Cardiac septum (tissue), 1 donor: ENCODE results near the gene TTC34. TPM values are rescaled to one million over a fixed set of nuclear protein-coding genes. Genes with fewer than 3 reads are reported as not detected.
"Not testable (repeated sequence)": the region's sequence is repeated elsewhere in the genome, so short reads cannot be mapped to it uniquely, and the experiment has no call there.

Experiments used
- DNase-seq: peaks from one replicate; pipeline ENCODE4 v3.0.0-alpha.2; 2020; ENCODE audit warnings: low spot score
- intact Hi-C: fragments of 100-400 bp; cut with DNase I; formaldehyde crosslinking; loops from one replicate; pipeline ENCODE4 v1.14.0; 2022
- total RNA-seq: library from RNA; stranded (reverse); fragmentation: NEBNext Ultra II Directional; extraction: Animal tissue kit (Norgen Biotek cat#: 25700); gene quantifications from one replicate; pipeline ENCODE4 v1.2.1, GENCODE V29; 2021
- donor health status: DM: no; HTN: no; CAD: no.

TTC34 gene
- total RNA-seq, 1 donor from 2014 or later: 0.35 TPM

DNA sequence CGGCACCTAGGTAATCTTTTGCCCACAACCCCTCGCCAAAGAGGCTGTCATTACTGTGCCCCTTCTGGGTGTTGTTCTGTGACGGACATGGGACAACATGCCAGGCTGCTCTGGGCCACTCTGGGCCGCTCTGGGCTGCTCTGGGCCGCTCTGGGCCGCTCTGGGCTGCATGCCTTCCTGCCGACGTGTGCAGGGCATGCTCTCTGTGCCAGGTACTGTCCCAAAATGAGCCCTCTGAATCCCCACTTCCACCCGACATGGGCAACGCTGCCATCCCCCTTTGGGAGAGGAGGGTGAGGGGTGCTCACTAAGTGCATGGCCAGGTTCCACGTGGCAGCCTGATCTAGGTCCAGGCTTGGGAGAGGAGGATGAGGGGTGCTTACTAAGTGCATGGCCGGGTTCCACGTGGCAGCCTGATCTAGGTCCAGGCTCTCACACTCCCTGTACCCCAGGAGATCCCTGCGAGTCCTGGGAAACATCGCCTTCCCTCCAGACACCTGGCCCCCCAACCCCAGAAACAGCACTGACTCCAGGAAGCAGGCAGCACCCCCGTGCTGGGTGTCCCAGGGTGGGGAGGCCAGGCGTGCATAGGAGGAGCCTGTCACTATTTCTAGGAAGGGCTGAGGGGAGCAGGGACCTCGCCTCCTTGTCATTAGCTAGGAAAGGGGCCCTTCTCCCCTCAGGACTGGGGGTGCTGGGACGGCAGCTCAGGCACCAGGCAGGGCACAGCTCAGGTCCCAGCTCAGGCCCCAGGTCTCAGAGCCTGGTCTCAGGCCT, 16.5 kb downstream of the TTC34 start:
- intact Hi-C loops: no loop called here
- DNase-seq: peak; percentile 26

DNA sequence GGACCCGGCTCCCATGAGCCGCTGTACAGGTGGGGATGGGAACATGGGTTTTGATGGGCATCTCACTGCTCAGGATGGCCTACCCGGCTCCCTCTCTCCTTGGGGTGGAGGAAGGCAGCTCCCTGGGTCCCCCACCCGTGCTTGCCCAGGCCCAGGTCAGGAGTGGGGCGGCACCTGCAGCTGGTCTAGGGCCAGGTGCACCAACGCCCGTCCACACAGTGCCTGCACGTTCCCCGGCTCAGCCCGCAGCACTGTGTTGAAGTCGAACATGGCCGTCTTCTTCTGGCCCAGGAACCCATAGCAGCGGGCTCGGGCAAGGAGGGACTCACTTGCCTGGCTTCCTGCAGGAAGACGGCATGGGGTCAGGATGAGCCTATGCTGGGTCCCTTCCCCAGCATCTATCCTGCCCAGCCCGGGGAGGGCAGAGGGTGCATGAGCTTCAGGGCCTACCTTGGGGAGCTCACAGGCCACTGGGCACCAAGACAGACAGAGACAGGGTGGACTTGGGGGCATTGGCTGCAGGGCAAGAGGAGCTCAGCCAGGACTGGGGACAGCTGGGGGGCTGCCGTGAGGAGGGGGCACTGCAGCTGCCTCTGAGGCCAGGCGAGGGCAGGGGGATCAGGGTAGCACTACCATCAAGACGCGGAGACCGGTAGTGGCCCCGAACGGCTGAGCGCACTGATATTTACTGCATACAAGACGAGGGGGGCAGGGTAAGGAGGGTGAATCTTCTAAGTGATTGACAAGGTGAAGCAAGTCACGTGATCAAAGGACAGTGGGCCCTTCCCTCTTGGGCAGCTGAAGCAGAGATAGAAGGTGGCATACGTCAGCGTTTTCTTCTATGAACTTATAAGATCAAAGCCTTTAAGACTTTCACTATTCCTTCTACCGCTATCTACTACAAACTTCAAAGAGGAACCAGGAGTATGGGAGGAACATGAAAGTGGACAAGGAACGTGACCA, 17.8 kb downstream of the TTC34 start:
- DNase-seq: peak; percentile 66

DNA sequence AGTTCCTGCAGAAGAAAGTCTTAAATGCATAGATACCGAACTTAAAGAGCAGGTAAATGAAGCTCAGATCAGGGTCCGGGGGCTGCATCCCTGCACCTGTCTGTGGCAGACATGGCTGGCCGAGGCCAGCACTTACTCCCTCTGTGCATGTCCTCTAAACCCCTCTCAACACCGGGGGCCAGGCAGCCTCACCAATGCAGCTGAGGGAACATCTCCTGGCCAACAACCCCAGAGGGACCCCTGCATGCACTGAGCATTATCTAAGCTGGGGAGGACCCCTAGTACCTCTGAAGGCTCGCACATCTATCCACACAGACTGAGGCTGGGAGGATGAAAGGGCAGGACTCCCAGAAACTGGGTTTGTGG, 18.4 kb downstream of the TTC34 start:
- DNase-seq: peak; percentile 41
- intact Hi-C loops: no loop called here

More for the DNA sequence above, 17.8 kb downstream of the TTC34 start:
- intact Hi-C loops: no loop called here

DNA sequence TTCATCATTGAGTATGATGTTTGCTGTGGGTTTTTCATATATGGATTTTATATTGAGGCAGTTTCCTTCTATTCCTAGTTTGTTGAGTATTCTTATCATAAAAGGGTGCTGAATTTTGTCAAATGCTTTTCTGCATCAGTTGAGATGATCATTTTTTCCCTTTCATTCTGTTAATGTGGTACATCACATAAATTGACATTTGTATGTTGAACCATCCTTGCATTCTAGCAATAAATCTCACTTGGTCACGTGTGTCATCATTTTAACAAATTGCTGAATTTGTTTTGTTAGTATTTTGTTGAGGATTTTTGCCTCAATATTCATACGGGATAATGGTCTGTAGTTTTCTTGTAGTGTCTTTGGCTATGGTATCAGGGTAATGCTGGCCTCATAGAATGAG, 19.9 kb downstream of the TTC34 start:
- intact Hi-C loops: no loop called here
- no peak for DNase-seq

DNA sequence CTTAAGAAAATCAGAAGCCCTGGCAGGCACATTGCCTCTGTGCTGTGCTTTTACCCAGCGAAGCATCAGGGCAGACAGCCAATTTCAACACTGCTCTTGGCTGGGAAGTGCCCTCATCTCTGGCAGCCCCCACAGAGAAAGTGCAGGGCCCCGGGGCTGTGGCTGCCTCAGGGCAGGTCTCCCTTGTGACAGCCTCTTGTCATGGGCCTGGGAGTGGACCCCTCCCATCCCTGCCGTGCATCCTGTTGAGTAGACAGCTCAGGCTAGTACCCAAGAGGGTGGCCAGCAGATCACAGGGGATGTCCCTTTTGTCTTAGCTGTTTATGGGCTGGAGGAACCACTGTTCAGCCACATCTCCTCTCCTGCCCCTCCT, 23.3 kb downstream of the TTC34 start:
- no peak for DNase-seq

DNA sequence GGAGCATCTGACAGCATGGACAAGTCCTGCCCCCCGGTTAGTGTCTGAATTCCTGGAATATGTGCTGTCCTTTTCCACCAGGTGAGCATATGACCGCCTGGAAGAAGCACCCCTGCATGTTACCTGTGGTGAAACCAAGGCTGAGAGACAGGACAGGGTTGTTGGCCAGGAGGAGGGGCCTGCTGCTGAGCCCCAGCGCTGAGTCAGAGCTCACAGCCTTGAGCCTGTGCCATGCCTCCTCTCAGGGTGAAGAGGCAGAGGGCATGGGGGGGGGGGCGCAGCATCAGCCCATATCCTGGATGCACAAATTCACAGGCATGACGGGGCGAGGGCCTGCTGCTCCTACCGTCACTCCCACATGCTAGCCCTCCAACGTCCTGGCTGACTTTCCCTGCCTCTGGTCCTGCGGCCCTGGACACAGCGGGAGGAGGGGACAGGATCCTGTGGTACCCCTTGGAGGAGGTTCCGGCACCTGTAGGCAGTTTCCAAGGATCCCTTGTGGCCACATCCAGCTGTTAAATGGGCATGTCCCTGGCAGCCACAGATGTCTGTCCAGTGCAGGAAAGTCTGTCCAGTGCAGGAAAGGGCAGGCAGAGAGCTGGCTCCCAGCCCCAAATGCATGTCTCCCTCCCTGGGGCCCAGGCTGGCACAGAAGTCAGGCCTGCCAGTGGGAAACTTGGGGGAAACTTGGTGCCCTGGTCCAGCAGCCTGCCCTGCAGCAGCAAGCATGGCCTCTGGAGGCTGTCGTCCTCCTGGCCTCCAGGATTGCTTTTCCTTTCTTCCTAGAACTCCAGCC, 23.9 kb downstream of the TTC34 start:
- intact Hi-C loops: no loop called here
- DNase-seq: peak; percentile 58

More for the DNA sequence above, 23.3 kb downstream of the TTC34 start:
- intact Hi-C loops: no loop called here

DNA sequence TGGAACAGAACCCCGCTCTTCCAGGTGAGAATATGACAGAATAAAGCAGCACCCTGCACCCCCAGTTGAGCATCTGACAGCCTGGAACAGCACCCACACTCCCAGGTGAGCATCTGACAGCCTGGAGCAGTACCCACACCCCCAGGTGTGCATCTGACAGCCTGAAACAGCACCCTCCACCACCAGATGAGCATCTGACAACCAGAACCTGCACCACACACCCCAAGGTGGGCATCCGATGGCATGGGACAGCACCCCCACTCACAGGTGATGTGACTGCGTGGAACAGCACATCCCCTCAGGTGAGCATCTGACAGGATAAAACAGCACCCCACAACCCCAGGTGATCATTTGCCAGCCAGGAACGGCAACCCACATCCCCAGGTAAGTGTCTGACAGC, 26.2 kb downstream of the TTC34 start:
- DNase-seq: peak; percentile 20
- intact Hi-C loops: not testable (repeated sequence)

DNA sequence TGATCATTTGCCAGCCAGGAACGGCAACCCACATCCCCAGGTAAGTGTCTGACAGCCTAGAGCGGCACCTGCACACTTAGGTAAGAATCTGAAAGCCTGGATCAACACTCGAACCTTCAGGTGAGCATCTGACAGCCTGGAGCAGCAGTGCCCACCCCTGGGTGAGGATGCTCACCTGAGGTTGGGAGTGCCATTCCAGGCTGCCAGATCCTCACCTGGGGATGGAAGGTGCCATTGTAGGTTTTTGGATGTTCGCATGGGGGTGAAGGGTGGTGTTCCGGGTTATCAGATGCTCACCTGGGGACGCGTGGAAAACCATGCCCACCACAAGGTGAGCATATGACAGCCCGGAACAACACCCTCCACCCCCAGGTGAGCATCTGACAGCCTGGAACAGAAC, 33.4 kb downstream of the TTC34 start:
- DNase-seq: peak; percentile 1

DNA sequence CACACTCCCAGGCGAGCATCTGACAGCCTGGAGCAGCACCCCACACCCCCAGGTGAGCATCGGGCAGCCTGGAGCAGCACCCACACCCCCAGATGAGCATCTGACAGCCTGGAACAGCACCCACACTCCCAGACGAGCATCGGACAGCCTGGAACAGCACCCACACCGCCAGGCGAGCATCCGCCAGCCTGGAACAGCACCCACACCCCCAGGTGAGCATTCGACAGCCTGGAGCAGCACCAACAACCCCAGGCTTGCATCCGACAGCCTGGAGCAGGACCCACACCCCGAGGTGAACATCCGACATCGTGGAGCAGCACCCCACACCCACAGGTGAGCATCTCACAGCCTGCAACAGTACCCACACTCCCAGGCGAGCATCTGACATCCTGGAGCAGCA, 42.1 kb downstream of the TTC34 start:
- intact Hi-C loops: not testable (repeated sequence)
- DNase-seq: peak; percentile 66

More for the DNA sequence above, 33.4 kb downstream of the TTC34 start:
- intact Hi-C loops: not testable (repeated sequence)

DNA sequence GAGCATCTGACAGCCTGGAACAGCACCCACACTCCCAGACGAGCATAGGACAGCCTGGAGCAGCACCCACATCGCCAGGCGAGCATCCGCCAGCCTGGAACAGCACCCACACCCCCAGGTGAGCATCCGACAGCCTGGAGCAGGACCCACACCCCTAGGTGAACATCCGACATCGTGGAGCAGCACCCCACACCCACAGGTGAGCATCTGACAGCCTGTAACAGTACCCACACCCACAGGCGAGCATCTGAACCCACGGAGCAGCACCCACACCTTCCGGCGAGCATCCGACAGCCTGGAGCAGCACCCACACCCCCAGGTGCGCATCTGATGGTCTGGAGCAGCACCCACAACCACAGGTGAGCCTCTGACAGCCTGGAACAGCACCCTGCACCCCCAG, 44.0 kb downstream of the TTC34 start:
- DNase-seq: peak; percentile 65
- intact Hi-C loops: not testable (repeated sequence)

DNA sequence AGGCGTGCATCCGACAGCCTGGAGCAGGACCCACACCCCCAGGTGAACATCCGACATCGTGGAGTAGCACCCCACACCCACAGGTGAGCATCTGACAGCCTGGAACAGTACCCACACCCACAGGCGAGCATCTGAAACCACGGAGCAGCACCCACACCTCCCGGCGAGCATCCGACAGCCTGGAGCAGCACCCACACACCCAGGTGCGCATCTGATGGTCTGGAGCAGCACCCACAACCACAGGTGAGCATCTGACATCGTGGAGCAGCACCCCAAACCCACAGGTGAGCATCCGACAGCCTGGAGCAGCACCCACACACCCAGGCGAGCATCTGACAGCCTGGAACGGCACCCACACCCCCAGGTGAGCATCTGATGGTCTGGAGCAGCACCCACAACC, 46.1 kb downstream of the TTC34 start:
- DNase-seq: peak; percentile 19
- intact Hi-C loops: not testable (repeated sequence)

DNA sequence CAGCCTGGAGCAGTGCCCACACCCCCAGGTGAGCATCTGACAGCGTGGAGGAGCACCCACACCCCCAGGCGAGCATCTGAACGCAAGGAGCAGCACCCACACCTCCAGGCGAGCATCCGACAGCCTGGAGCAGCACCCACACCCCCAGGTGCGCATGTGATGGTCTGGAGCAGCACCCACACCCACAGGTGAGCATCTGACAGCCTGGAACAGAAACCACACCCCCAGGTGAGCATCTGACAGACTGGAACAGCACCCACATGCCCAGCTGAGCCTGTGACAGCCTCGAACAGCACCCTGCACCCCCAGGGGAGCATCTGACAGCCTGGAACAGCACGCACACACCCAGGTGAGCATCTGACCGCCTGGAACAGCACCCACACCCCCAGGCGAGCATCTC, 46.9 kb downstream of the TTC34 start:
- peak; percentile 31 for DNase-seq
- intact Hi-C loops: not testable (repeated sequence)

DNA sequence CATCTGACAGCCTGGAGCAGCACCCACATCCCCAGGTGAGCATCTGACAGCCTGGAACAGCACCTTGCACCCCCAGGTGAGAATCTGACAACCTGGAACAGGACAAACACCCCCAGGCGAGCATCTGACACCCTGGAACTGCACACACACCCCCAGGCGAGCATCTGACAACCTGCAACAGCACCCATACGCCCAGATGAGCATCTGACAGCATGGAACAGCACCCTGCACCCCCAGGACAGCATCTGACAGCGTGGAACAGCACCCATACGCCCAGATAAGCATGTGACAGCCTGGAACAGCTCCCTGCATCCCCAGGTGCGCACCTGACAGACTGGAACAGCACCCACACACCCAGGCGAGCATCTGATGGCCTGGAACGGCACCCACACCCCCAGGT, 49.0 kb downstream of the TTC34 start:
- peak; percentile 19 for DNase-seq
- intact Hi-C loops: not testable (repeated sequence)

DNA sequence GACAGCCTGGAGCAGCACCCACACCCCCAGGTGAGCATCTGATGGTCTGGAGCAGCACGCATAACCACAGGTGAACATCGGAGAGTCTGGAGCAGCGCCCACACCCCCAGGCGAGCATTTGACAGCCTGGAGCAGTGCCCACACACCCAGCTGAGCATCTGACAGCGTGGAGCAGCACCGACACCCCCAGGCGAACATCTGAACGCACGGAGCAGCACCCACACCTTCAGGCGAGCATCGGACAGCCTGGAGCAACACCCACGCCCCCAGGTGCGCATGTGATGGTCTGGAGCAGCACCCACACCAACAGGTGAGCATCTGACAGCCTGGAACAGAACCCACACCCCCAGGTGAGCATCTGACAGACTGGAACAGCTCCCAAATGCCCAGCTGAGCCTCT, 49.6 kb downstream of the TTC34 start:
- intact Hi-C loops: not testable (repeated sequence)

DNA sequence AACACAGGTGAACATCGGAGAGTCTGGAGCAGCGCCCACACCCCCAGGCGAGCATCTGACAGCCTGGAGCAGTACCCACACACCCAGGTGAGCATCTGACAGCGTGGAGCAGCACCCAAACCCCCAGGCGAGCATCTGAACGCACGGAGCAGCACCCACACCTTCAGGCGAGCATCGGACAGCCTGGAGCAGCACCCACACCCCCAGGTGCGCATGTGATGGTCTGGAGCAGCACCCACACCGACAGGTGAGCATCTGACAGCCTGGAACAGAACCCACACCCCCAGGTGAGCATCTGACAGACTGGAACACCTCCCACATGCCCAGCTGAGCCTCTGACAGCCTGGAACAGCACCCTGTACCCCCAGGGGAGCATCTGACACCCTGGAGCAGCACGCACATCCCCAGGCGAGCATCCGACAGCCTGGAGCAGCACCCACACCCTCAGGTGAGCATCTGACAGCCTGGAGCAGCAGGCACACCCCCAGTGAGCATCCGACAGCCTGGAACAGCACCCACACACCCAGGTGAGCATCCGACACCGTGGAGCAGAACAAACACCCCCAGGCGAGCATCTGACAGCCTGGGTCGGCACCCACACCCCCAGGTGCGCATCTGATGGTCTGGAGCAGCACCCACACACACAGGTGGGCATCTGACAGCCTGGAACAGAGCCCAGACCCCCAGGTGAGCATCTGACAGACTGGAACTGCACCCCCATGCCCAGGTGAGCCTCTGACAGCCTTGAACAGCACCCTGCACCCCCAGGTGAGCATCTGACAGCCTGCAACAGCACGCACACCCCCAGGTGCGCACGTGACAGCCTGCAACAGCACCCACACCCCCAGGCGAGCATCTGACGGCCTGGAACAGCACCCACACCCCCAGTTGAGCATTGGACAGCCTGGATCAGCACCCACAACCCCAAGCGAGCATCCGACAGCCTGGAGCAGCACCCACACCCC, 50.4 kb downstream of the TTC34 start:
- DNase-seq: peak; percentile 12
- intact Hi-C loops: not testable (repeated sequence)

More for the DNA sequence above, 49.6 kb downstream of the TTC34 start:
- peak; percentile 29 for DNase-seq

DNA sequence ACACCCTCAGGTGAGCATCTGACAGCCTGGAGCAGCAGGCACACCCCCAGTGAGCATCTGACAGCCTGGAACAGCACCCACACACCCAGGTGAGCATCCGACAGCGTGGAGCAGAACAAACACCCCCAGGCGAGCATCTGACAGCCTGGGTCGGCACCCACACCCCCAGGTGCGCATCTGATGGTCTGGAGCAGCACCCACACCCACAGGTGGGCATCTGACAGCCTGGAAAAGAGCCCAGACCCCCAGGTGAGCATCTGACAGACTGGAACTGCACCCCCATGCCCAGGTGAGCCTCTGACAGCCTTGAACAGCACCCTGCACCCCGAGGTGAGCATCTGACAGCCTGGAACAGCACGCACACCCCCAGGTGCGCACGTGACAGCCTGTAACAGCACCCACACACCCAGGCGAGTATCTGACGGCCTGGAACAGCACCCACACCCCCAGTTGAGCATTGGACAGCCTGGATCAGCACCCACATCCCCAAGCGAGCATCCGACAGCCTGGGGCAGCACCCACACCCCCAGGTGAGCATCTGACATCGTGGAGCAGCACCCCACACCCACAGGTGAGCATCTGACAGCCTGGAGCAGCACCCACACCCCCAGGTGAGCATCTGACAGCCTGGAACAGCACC, 51.3 kb downstream of the TTC34 start:
- DNase-seq: peak; percentile 33
- intact Hi-C loops: not testable (repeated sequence)

DNA sequence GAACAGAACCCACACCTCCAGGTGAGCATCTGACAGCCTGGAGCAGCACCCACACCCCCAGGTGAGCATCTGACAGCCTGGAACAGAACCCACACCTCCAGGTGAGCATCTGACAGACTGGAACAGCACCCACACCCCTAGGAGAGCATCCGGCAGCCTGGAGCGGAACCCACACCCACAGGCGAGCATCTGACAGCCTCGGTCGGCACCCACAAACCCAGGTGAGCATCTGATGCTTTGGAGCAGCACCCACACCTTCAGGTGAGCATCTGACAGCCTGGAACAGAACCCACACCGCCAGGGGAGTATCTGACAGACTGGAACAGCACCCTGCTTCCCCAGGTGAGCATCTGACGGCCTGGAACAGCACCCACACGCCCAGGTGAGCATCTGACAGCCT, 52.9 kb downstream of the TTC34 start:
- DNase-seq, intact Hi-C loops: not testable (repeated sequence)

DNA sequence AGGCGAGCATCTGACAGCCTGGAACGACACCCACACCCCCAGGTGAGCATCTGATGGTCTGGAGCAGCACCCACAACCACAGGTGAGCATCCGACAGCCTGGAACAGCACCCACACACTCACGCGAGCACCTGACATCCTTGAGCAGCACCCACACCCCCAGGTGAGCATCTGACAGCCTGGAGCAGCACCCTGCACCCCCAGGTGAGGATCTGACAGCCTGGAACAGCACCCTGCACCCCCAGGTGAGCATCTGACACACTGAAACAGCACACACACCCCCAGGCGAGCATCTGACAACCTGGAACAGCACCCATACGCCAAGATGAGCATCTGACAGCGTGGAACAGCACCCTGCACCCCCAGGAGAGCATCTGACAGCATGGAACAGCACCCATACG, 106.7 kb downstream of the TTC34 start:
- intact Hi-C loops, DNase-seq: not testable (repeated sequence)
